ENCODE results near the gene KCTD14. TPM values are rescaled to one million over a fixed set of nuclear protein-coding genes. Genes with fewer than 3 reads are reported as not detected.

KCTD14 gene
- total and polyA plus RNA-seq, 9 of the 15 experiments (the other 6 are each of a cell fraction or from before 2014, with no cell fraction given), result 0.04 to 0.30 (median 0.11) TPM; not detected in 2

DNA sequence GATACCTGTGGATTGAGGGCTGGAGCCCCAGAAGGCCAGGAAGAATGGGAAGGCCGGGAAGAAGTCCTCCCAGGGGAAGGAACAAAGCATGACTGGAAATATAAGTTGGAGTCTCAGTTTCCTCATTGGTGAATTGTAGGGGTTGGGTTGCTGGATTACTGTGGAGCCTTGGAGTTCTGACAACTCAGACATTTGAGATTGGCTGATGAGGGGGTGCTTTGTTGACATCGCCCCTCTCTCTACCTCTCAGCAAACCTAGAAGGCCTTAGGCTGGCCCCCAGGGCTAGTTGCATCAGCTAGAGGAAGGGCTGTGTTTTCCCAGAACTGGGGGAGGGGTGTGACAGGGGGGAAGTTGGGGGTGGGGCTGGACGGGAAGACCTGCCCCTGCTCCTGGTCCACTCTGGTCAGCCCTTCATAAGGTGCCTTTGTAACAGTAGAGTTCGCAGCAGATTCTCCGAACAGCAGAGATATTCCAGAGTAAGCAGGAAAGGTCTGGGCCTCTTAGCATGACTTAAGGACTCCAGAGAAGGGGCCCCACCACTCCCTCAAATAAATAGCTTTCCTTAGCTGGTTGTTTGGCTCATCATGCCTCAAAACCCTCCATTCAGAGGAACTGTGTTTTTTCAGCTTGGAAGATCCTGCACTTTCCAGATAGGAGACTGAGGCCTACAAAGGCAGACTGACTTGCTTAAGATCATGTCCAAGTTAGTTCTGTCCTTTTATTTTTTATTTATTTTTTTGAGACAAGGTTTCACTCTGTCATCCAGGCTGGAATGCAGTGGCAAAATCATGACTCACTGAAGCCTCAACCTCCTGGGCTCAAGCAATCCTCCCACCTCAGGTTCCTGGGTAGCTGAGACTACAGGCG, 28.1 kb upstream of the KCTD14 start (continued):
- no peak for TF ChIP-seq TBP (optimal IDR thresholded peaks at IDR 0.05; ENCODE audit: low read depth, low read length)
- TF ChIP-seq, protein P1, sequence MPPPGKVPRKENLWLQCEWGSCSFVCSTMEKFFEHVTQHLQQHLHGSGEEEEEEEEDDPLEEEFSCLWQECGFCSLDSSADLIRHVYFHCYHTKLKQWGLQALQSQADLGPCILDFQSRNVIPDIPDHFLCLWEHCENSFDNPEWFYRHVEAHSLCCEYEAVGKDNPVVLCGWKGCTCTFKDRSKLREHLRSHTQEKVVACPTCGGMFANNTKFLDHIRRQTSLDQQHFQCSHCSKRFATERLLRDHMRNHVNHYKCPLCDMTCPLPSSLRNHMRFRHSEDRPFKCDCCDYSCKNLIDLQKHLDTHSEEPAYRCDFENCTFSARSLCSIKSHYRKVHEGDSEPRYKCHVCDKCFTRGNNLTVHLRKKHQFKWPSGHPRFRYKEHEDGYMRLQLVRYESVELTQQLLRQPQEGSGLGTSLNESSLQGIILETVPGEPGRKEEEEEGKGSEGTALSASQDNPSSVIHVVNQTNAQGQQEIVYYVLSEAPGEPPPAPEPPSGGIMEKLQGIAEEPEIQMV (tag; conservative IDR thresholded peaks at IDR 0.05; ENCODE audit: low read depth), result 0 out of 2 replicates have a peak, but pooled peaks have one; percentile 44
- TF ChIP-seq MAX (CRISPR knock-in tag; IDR thresholded peaks at IDR 0.05), result no peak
- TF ChIP-seq, protein P2, sequence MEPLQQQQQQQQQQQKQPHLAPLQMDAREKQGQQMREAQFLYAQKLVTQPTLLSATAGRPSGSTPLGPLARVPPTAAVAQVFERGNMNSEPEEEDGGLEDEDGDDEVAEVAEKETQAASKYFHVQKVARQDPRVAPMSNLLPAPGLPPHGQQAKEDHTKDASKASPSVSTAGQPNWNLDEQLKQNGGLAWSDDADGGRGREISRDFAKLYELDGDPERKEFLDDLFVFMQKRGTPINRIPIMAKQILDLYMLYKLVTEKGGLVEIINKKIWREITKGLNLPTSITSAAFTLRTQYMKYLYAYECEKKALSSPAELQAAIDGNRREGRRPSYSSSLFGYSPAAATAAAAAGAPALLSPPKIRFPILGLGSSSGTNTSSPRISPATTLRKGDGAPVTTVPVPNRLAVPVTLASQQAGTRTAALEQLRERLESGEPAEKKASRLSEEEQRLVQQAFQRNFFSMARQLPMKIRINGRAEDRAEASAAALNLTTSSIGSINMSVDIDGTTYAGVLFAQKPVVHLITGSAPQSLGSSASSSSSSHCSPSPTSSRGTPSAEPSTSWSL (CRISPR knock-in tag; IDR thresholded peaks at IDR 0.05; ENCODE audit: borderline replicate concordance), result no peak
- no peak for TF ChIP-seq ZEB2 (IDR thresholded peaks at IDR 0.05)
- no peak for TF ChIP-seq ZFPM2 (CRISPR knock-in tag; IDR thresholded peaks at IDR 0.05)
- no peak for TF ChIP-seq MXI1 (IDR thresholded peaks at IDR 0.05; ENCODE audit: low read depth, low read length)
- no peak for TF ChIP-seq ARNT (IDR thresholded peaks at IDR 0.05)
- no peak for TF ChIP-seq HOXB6 (CRISPR knock-in tag; IDR thresholded peaks at IDR 0.05; ENCODE audit: borderline replicate concordance)
- no peak for TF ChIP-seq GTF2F1 (IDR thresholded peaks at IDR 0.05; ENCODE audit: low read depth, low read length)
- no peak for TF ChIP-seq STAT5B (CRISPR knock-in tag; IDR thresholded peaks at IDR 0.05)
- no peak for TF ChIP-seq CTCFL (IDR thresholded peaks at IDR 0.05; ENCODE audit: borderline replicate concordance, insufficient read depth, low read depth, low read length, poor library complexity, severe bottlenecking)
- TF ChIP-seq MITF (IDR thresholded peaks at IDR 0.05), result no peak
- TF ChIP-seq NR2F6 (CRISPR knock-in tag; IDR thresholded peaks at IDR 0.05), result no peak
- peak; percentile 49; the same call in 1 of the 2 replicates for TF ChIP-seq ZFX (CRISPR knock-in tag; IDR thresholded peaks at IDR 0.05)
- no peak for TF ChIP-seq NUFIP1 (IDR thresholded peaks at IDR 0.05; ENCODE audit: partially characterized antibody)
- TF ChIP-seq EZH2 (IDR thresholded peaks at IDR 0.05; ENCODE audit: borderline replicate concordance, low read depth, low read length), result no peak
- TF ChIP-seq FOXJ2 (tag; IDR thresholded peaks at IDR 0.05), result peak; percentile 25; the same call in 1 of the 2 replicates
- no peak for TF ChIP-seq ZNF830 (CRISPR knock-in tag; IDR thresholded peaks at IDR 0.05)
- no peak for TF ChIP-seq PRPF4 (IDR thresholded peaks at IDR 0.05; ENCODE audit: insufficient read depth, low read depth, low read length, poor library complexity, severe bottlenecking)
- peak; percentile 73 to 80 for TF ChIP-seq FOXK2 (conservative IDR thresholded peaks at IDR 0.05 in 1 of 2, IDR thresholded peaks at IDR 0.05 in 1 of 2; ENCODE audit: low read depth in 2 of 2)
